ENCODE data around the gene NOTCH3.

NOTCH3 gene

GRCh38 chr19:15235781-15236180 lies 35.0 kb upstream of the NOTCH3 start:
- no peak for DNase-seq (ENCODE audit: low spot score)

GRCh38 chr19:15234431-15235130 lies 33.8 kb upstream of the NOTCH3 start:
- DNase-seq (ENCODE audit: low spot score), result no peak

- DNase-seq (ENCODE audit: low spot score), result no peak
Observed at GRCh38 chr19:15231271-15231670, 30.5 kb upstream of the NOTCH3 start.

- no peak for DNase-seq (ENCODE audit: low spot score)
Observed at GRCh38 chr19:15227261-15227660, 26.5 kb upstream of the NOTCH3 start.

GRCh38 chr19:15225760-15226159 lies 25.0 kb upstream of the NOTCH3 start:
- no peak for DNase-seq (ENCODE audit: low spot score)

GRCh38 chr19:15223649-15224361 lies 23.0 kb upstream of the NOTCH3 start:
- no peak for DNase-seq (ENCODE audit: low spot score)

GRCh38 chr19:15222738-15223648 lies 22.2 kb upstream of the NOTCH3 start:
- DNase-seq (ENCODE audit: low spot score), result peak; percentile 80

- no peak for DNase-seq (ENCODE audit: low spot score)
Observed at GRCh38 chr19:15220833-15221232, 20.0 kb upstream of the NOTCH3 start.

- DNase-seq (ENCODE audit: low spot score), result no peak
Observed at GRCh38 chr19:15218501-15218900, 17.7 kb upstream of the NOTCH3 start.

GRCh38 chr19:15216363-15216762 lies 15.6 kb upstream of the NOTCH3 start:
- DNase-seq (ENCODE audit: low spot score), result no peak

- no peak for DNase-seq (ENCODE audit: low spot score)
Observed at GRCh38 chr19:15213715-15214381, 13.1 kb upstream of the NOTCH3 start.

- DNase-seq (ENCODE audit: low spot score), result no peak
Observed at GRCh38 chr19:15212711-15213110, 11.9 kb upstream of the NOTCH3 start.

- DNase-seq (ENCODE audit: low spot score), result no peak
Observed at GRCh38 chr19:15210323-15210781, 9.6 kb upstream of the NOTCH3 start.

GRCh38 chr19:15201374-15202023 lies 704 bp upstream of the NOTCH3 start:
- no peak for DNase-seq (ENCODE audit: low spot score)

GRCh38 chr19:15199661-15200552 lies 888 bp downstream of the NOTCH3 start:
- no peak for DNase-seq (ENCODE audit: low spot score)

GRCh38 chr19:15198951-15199660 lies 1.7 kb downstream of the NOTCH3 start:
- DNase-seq (ENCODE audit: low spot score), result no peak

GRCh38 chr19:15197942-15198341 lies 2.9 kb downstream of the NOTCH3 start:
- DNase-seq (ENCODE audit: low spot score), result no peak

GRCh38 chr19:15197275-15197941 lies 3.4 kb downstream of the NOTCH3 start:
- no peak for DNase-seq (ENCODE audit: low spot score)

GRCh38 chr19:15196360-15197005 lies 4.3 kb downstream of the NOTCH3 start:
- no peak for DNase-seq (ENCODE audit: low spot score)
